C4-2B (cell line): Measurements from ENCODE around the gene ATF7.

Experiments
- ZFX ChIP-seq: fragments of 450-650 bp; IDR thresholded peaks from 2 replicates; pipeline ENCODE4 v1.6.1; 2017
- TF ChIP-seq, protein P1 (sequence below): fragments of 450-650 bp; conservative IDR thresholded peaks from 2 replicates; pipeline ENCODE4 v1.5.1; 2017; ENCODE audit warnings: mild to moderate bottlenecking

- TF ChIP-seq, protein P1, sequence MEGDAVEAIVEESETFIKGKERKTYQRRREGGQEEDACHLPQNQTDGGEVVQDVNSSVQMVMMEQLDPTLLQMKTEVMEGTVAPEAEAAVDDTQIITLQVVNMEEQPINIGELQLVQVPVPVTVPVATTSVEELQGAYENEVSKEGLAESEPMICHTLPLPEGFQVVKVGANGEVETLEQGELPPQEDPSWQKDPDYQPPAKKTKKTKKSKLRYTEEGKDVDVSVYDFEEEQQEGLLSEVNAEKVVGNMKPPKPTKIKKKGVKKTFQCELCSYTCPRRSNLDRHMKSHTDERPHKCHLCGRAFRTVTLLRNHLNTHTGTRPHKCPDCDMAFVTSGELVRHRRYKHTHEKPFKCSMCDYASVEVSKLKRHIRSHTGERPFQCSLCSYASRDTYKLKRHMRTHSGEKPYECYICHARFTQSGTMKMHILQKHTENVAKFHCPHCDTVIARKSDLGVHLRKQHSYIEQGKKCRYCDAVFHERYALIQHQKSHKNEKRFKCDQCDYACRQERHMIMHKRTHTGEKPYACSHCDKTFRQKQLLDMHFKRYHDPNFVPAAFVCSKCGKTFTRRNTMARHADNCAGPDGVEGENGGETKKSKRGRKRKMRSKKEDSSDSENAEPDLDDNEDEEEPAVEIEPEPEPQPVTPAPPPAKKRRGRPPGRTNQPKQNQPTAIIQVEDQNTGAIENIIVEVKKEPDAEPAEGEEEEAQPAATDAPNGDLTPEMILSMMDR = no peak
- no peak for TF ChIP-seq ZFX
Measured at GRCh38 chr12:53603804-53604203, 22.4 kb downstream of the ATF7 start.
